B cell (primary cell): ENCODE measurements around the gene NAPG. TPM values are rescaled to one million over a fixed set of nuclear protein-coding genes. Genes with fewer than 3 reads are reported as not detected.

Experiments used
- ATAC-seq: fragments of 200-7000 bp; cut with Tn5 transposase; one replicate; pipeline ENCODE4 v1.10.0; 2021; ENCODE audit warnings: low read depth, mild to moderate bottlenecking, moderate number of reproducible peaks, moderate library complexity
- CTCF ChIA-PET: fragments of 350-600 bp; sonication (Branson Sonifier 250); formaldehyde crosslinking; loops from one replicate; lab custom pipeline; 2021; ENCODE audit warnings: antibody characterized with exemption, inconsistent platforms; lab: Charles Lee
- POLR2A ChIA-PET: fragments of 350-600 bp; sonication (Branson Sonifier 250); formaldehyde crosslinking; loops from one replicate; lab custom pipeline; 2021; ENCODE audit warnings: antibody characterized with exemption; lab: Charles Lee
- DNase-seq: peaks from one replicate; pipeline ENCODE4 v3.0.0; 2013
- H2AFZ ChIP-seq: 2 replicates; pipeline ENCODE4 v1.6.1; 2012; ENCODE audit warnings: mild to moderate bottlenecking, low read depth, low read length; ENCODE audit not compliant: insufficient read depth, poor library complexity, severe bottlenecking
- H3K27ac ChIP-seq, 2 donors: 1 replicate in 1 of 2; 2 replicates in 1 of 2; pipeline ENCODE4 v1.5.1; 2012 to 2013; ENCODE audit warnings: low read length in 2 of 2, mild to moderate bottlenecking in 2 of 2, moderate library complexity in 1 of 2
- H3K27me3 ChIP-seq, 4 experiments: fragments of 200-600 bp in 1 of 4; sonication (generic) in 1 of 4; replicated peaks in 1 of 4; 1 replicate in 2 of 4; 2 replicates in 2 of 4; pipeline versions ENCODE4 v1.6.1 to v1.7.0; 2013 to 2016; ENCODE audit warnings: low read length in 3 of 4, mild to moderate bottlenecking in 2 of 4, mixed read lengths in 1 of 4, moderate library complexity in 1 of 4; ENCODE audit not compliant: insufficient read depth in 4 of 4, control insufficient read depth in 3 of 4; ENCODE audit errors: control extremely low read depth in 1 of 4
- H3K36me3 ChIP-seq, 2 experiments: replicated peaks in 1 of 2; 1 replicate in 1 of 2; 2 replicates in 1 of 2; pipeline versions ENCODE4 v1.6.1 to v1.7.1; 2013; ENCODE audit warnings: low read length in 1 of 2; ENCODE audit not compliant: insufficient read depth in 2 of 2, control insufficient read depth in 1 of 2; ENCODE audit errors: control extremely low read depth in 1 of 2, extremely low read depth in 1 of 2
- H3K4me1 ChIP-seq, 2 donors: fragments of 200-600 bp in 1 of 2; sonication (generic) in 1 of 2; 1 replicate in 1 of 2; 2 replicates in 1 of 2; pipeline versions ENCODE4 v1.5.1 to v1.6.1; 2013 to 2017; ENCODE audit warnings: low read length in 2 of 2; ENCODE audit not compliant: control insufficient read depth in 2 of 2, insufficient read depth in 2 of 2
- H3K4me2 ChIP-seq: replicated peaks from 2 replicates; pipeline ENCODE3; 2012; ENCODE audit warnings: mild to moderate bottlenecking, low read depth, low read length; ENCODE audit not compliant: poor library complexity, severe bottlenecking
- H3K4me3 ChIP-seq, 5 experiments: fragments of 200-600 bp in 1 of 5; sonication (generic) in 1 of 5; 1 replicate in 3 of 5; 2 replicates in 2 of 5; pipeline versions ENCODE4 v1.5.1 to v1.7.0; 2011 to 2016; ENCODE audit warnings: low read length in 4 of 5, mild to moderate bottlenecking in 4 of 5, low read depth in 2 of 5, control low read depth in 1 of 5, moderate library complexity in 1 of 5; ENCODE audit not compliant: insufficient read depth in 1 of 5; ENCODE audit errors: control extremely low read depth in 1 of 5, extremely low read depth in 1 of 5
- H3K79me2 ChIP-seq: fragments of 200-600 bp; sonication (generic); one replicate; pipeline ENCODE4 v1.6.0; 2016; ENCODE audit warnings: low read length; ENCODE audit not compliant: control insufficient read depth, insufficient read depth
- H3K9ac ChIP-seq: fragments of 200-600 bp; sonication (generic); 2 replicates; pipeline ENCODE4 v1.6.1; 2017; ENCODE audit warnings: mild to moderate bottlenecking, low read length, moderate library complexity
- H3K9me3 ChIP-seq, 3 donors: one replicate each; pipeline versions ENCODE4 v1.6.1 to v1.7.1; 2013; ENCODE audit warnings: low read length in 2 of 3; ENCODE audit not compliant: control insufficient read depth in 2 of 3, insufficient read depth in 1 of 3; ENCODE audit errors: control extremely low read depth in 1 of 3
- H4K20me1 ChIP-seq: 2 replicates; pipeline ENCODE4 v1.6.0; 2012; ENCODE audit warnings: mild to moderate bottlenecking, low read length; ENCODE audit not compliant: insufficient read depth, control insufficient read depth, poor library complexity, severe bottlenecking
- H3K27ac Mint-ChIP-seq: one replicate; pipeline ENCODE4 v1.8.0; 2021; ENCODE audit warnings: mixed read lengths
- H3K27me3 Mint-ChIP-seq: one replicate; pipeline ENCODE4 v1.8.0; 2021; ENCODE audit warnings: mixed read lengths
- H3K4me1 Mint-ChIP-seq: one replicate; pipeline ENCODE4 v1.8.0; 2021; ENCODE audit warnings: mixed read lengths
- H3K4me3 Mint-ChIP-seq: one replicate; pipeline ENCODE4 v1.8.0; 2021; ENCODE audit warnings: mixed read lengths
- H3K9me3 Mint-ChIP-seq: one replicate; pipeline ENCODE4 v1.8.0; 2022; ENCODE audit warnings: mixed read lengths; ENCODE audit not compliant: insufficient read depth
- CTCF ChIP-seq: fragments of 200-600 bp; IDR thresholded peaks from one replicate; pipeline ENCODE4 v1.8.0; 2022; ENCODE audit warnings: antibody characterized with exemption, mild to moderate bottlenecking
- EZH2 ChIP-seq: IDR thresholded peaks from 2 replicates; pipeline ENCODE4 v1.6.1; 2012; ENCODE audit warnings: borderline replicate concordance, low read depth, mild to moderate bottlenecking, moderate library complexity, low read length; ENCODE audit not compliant: insufficient read depth, poor library complexity, severe bottlenecking
- WGBS: methylation state at CpG from one replicate; pipeline ENCODE4 v1.1.5; 2013; ENCODE audit warnings: missing lambda C conversion rate; ENCODE audit not compliant: insufficient coverage; 5-methylcytosine and 5-hydroxymethylcytosine counted together
- intact Hi-C: fragments of 100-400 bp; cut with micrococcal nuclease; formaldehyde crosslinking; loops from one replicate; pipeline ENCODE4 v1.10.0; 2022
- polyA plus RNA-seq: library from polyadenylated mRNA; depleted of rRNA; stranded (reverse); fragments of >200 nt; gene quantifications from 2 replicates; pipeline ENCODE4 v1.2.3, GENCODE V29; 2012
- total RNA-seq, 2 donors: library from RNA; stranded (reverse); fragments of 120-200 nt in 1 of 2; gene quantifications; 1 replicate in 1 of 2; 2 replicates in 1 of 2; pipeline versions ENCODE4 v1.2.3 to v1.2.4, GENCODE V29; 2013 to 2022

Gene NAPG
- total and polyA plus RNA-seq, 2 donors (not counting 1 experiment from before 2014, with no cell fraction given): 9.4 to 31.8 TPM

DNA sequence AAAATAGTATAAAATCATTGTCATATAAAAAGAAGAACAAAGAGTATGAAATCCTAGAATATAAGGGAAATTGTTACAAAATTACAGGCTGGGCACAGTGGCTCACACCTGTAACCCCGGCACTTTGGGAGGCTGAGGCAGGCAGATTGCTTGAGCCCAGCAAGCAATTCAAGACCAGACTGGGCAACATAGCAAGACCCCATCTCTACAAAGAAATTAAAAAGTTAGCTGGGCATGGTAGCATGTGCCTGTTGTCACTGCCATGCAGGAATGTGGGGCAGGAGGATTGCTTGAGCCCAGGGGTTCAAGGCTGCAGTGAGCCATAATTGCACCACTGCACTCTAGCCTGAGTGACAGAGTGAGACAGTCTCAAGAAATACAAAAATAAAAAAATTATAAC lies 44.8 kb downstream of the NAPG start:
- ATAC-seq (no peak), DNase-seq (no peak)
- Histone ChIP-seq H4K20me1 (no peaks in the 10 kb centered on the region), H3K4me3 (no peak overlapping the region), H2AFZ (no peak overlapping the region), H3K9me3 (peaks cover 0 to 4% (median 0%) of the 10 kb centered on the region in 3 donors), H3K4me2 (no peak overlapping the region), H3K4me1 (no peaks in the 10 kb centered on the region), H3K36me3 (no peaks in the 10 kb centered on the region), H3K79me2 (no peaks in the 10 kb centered on the region), H3K27ac (no peak overlapping the region), H3K9ac (no peak overlapping the region), H3K27me3 (no peaks in the 10 kb centered on the region)
- intact Hi-C loops: no loop called here
- TF ChIP-seq CTCF: no peak
- TF ChIP-seq EZH2: no peak
- CTCF ChIA-PET: interaction anchor here (1.1 kb wide), 1 partner anchor 10 kb away, joined by 5 read pairs; no protein-coding TSS in a partner anchor
- Mint-ChIP-seq H3K27me3 (no peaks in the 10 kb centered on the region), H3K27ac (no peak overlapping the region), H3K4me3 (no peak overlapping the region), H3K4me1 (no peaks in the 10 kb centered on the region), H3K9me3 (no peaks in the 10 kb centered on the region)
- 80% methylated on average over 1 of the region's 1 CpG for WGBS
- POLR2A ChIA-PET: no interaction called here

DNA sequence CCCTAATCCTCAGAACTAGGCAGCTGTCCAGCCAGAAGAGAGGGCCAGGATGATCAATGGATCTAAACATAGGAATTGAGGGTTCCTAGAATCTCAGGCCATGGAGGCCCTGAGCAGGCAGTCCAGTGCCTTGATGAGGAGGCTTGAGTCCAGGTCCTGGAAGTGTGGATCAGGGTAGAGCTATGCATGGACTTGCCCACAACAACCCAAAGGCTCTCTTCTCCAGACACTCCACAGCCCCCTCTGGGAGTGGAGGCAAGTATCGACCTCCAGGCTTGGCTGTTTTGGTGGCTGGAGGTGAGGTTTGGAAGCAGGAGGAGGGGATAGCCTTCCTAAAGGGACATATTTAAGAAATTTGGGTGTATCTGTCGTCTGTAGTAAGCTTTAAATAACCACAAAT lies 45.7 kb downstream of the NAPG start:
- intact Hi-C loops: no loop called here

More for the DNA sequence above, 45.7 kb downstream of the NAPG start:
- 33% methylated on average over 1 of the region's 2 CpGs for WGBS
- ChIA-PET POLR2A (no interaction called here), CTCF (interaction anchor here (0.8 to 1.3 kb wide), 2 partner anchors 11 to 13 kb away, joined by 3 to 5 read pairs; no protein-coding TSS in a partner anchor)
- no peaks in the 10 kb centered on the region for H3K79me2 ChIP-seq
- H3K36me3 ChIP-seq: no peaks in the 10 kb centered on the region
- DNase-seq (no peak), ATAC-seq (no peak)
- no peaks in the 10 kb centered on the region for H3K27me3 Mint-ChIP-seq
- H3K4me2 ChIP-seq: no peak overlapping the region
- no peak overlapping the region for H2AFZ ChIP-seq
- H3K27ac ChIP-seq: no peak overlapping the region
- no peaks in the 10 kb centered on the region for H3K27me3 ChIP-seq
- peaks cover 0 to 4% (median 0%) of the 10 kb centered on the region in 3 donors for H3K9me3 ChIP-seq
- no peaks in the 10 kb centered on the region for H3K4me1 Mint-ChIP-seq
- no peaks in the 10 kb centered on the region for H4K20me1 ChIP-seq
- H3K4me1 ChIP-seq: no peaks in the 10 kb centered on the region
- no peak overlapping the region for H3K27ac Mint-ChIP-seq
- no peak overlapping the region for H3K9ac ChIP-seq
- no peak overlapping the region for H3K4me3 Mint-ChIP-seq
- TF ChIP-seq CTCF (no peak), EZH2 (no peak)
- H3K9me3 Mint-ChIP-seq: no peaks in the 10 kb centered on the region
- no peak overlapping the region for H3K4me3 ChIP-seq
